Fibroblast of villous mesenchyme (primary cell): Measurements from ENCODE around the gene CCDC9B. TPM values are rescaled to one million over a fixed set of nuclear protein-coding genes. Genes with fewer than 3 reads are reported as not detected.
A peak's percentile ranks its signal among the peaks of the same experiment; 100 is the strongest.

Source experiments
- DNase-seq: peaks from one replicate; pipeline ENCODE4 v3.0.0-alpha.2; 2010; ENCODE audit warnings: low read depth
- H3K4me3 ChIP-seq: 2 replicates; pipeline ENCODE4 v1.5.1; 2011; ENCODE audit warnings: low read depth, mild to moderate bottlenecking, low read length
- total RNA-seq: library from RNA; depleted of rRNA; stranded (reverse); fragments of >200 nt; gene quantifications from 2 replicates; pipeline ENCODE4 v1.2.3, GENCODE V29; 2012
- TF ChIP-seq, protein P1 (sequence below): IDR thresholded peaks from 2 replicates; pipeline ENCODE4 v1.5.1; 2012; ENCODE audit warnings: low read depth, mild to moderate bottlenecking, low read length; ENCODE audit not compliant: insufficient read depth

Gene CCDC9B
- total RNA-seq, 1 donor: 35.4 TPM

DNA sequence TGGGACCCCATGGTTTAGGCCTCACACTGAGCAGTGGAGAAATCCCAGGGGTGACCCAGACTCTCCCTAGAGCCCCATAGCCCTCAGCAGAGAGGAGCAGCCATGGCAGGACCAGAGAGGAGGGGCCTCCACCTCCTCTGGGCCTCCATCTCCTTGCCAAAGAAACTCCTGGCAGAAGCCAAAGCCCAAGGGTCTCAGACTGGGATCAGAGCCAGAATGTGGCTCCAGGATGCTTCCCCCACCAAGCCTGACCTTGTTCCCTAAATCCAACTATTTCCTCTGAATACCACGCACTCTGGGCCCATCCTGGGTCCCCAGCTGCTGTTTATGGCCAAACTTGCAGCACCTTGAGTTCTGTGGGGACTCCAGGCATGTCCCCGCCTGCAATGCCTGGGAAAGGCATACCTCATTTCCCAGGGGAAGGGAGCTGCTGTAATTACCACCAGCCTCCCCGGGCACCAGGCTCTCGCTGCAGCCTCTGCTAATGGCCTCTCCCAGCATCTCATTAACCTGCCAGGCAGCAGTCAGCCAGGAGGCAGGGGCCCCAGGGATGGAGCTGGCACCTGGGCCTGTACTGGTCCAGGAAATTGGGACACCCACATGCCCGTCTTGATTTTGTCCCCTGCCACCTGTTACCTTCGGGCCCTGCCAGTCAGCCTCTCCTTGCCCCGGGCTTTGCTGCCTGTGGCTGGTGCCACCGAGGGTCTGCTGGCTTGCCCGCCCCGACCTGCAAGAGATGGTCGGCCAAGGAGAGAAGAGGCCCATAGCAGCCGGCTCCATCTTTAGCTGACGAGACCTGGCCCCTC lies 4.6 kb downstream of the CCDC9B start:
- TF ChIP-seq, protein P1, sequence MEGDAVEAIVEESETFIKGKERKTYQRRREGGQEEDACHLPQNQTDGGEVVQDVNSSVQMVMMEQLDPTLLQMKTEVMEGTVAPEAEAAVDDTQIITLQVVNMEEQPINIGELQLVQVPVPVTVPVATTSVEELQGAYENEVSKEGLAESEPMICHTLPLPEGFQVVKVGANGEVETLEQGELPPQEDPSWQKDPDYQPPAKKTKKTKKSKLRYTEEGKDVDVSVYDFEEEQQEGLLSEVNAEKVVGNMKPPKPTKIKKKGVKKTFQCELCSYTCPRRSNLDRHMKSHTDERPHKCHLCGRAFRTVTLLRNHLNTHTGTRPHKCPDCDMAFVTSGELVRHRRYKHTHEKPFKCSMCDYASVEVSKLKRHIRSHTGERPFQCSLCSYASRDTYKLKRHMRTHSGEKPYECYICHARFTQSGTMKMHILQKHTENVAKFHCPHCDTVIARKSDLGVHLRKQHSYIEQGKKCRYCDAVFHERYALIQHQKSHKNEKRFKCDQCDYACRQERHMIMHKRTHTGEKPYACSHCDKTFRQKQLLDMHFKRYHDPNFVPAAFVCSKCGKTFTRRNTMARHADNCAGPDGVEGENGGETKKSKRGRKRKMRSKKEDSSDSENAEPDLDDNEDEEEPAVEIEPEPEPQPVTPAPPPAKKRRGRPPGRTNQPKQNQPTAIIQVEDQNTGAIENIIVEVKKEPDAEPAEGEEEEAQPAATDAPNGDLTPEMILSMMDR: no peak
- H3K4me3 ChIP-seq: no peak overlapping the region
- DNase-seq: no peak

DNA sequence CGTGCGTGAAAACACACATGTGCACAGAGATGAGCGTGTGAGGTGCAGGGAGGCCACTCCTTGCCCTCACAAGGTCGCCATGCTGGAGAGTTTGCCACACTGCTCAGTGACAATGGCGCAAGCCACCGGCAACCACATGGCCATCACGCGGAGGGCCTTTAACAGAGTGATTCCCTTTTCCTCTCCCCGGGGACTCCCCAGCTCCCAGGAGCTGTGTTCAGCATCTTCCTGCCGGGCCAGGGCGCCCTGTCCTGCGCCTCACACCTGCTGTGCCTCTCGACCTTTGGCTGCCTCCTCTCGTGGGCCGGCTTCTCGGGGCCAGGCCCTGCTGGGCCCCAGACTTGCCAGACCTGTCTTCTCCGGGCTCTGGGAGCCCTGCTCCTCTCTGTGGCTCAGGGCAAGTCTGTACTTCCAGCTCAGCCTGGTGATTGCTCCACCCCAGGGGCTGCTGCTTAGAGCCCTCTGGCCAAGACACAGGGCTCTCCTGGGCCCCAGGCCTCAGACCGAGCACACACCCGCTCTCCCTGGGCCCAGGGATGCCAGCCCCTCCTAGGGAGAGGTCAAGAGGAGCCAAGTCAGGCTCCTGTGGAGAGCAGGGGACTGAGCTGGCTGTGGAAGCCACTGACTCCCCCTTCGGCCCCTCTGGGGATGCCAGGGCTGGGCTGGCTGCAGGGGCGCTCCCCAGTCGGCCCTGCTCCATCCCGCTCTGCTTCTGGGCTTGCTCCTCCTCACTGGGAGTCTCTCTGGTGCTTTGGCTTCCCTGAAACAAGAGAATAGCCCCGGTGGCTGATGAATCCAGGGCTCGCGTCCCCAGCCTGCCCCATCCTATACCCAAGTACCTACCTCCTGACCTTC lies 5.6 kb downstream of the CCDC9B start:
- H3K4me3 ChIP-seq: no peak overlapping the region
- TF ChIP-seq, protein P1: no peak
- DNase-seq: no peak

DNA sequence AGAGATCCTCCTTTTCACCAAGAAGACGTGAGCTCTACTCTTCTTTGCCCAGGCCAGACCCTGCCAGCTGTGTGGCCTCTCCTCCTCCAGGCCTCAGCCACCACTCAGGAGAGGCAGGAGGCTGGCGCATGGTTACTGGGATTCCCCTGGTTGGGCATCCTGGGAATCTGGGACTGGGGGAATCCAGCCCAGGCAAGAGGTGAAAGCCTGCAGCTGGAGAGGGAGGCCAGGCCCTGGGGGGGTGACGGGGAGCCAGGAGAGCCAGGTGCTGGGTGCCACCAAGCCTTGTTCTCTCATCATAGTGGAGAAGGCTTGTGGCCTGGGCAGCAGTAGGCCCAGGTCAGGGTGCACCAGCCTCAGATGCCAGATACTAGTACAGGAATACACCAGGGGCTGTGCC lies 6.2 kb downstream of the CCDC9B start:
- TF ChIP-seq, protein P1: no peak
- no peak for DNase-seq

DNA sequence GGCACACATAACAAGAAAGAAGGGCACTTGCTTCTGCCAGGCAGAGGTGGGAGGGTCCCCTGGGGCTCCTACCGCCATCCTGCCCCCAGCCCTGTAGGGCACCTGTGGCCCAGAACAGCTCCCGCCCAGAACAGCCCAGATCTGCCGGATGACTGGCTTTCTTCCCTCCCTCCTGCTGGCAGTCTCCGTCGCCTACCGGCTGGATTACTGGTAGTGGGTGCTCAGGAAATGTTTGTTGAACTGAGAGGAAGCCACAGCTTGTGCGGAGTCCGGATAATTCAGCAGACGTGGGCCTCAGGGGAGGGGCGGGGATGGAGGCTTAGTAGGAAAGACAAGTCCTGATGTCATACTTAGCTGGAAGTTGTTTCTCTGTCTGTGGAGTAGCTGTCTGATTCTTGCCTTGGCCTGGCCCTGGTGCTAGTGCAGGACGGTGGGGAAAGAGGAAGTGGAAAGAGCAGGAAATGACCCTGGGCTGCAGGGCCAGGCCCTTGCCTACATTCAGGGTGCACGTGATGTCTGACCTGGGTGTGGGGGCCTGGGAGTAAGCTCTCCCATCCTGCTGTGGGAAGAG lies 6.7 kb downstream of the CCDC9B start:
- TF ChIP-seq, protein P1: no peak
- peak; percentile 94 for DNase-seq
- no peak overlapping the region for H3K4me3 ChIP-seq

More for the DNA sequence above, 6.2 kb downstream of the CCDC9B start:
- no peak overlapping the region for H3K4me3 ChIP-seq

DNA sequence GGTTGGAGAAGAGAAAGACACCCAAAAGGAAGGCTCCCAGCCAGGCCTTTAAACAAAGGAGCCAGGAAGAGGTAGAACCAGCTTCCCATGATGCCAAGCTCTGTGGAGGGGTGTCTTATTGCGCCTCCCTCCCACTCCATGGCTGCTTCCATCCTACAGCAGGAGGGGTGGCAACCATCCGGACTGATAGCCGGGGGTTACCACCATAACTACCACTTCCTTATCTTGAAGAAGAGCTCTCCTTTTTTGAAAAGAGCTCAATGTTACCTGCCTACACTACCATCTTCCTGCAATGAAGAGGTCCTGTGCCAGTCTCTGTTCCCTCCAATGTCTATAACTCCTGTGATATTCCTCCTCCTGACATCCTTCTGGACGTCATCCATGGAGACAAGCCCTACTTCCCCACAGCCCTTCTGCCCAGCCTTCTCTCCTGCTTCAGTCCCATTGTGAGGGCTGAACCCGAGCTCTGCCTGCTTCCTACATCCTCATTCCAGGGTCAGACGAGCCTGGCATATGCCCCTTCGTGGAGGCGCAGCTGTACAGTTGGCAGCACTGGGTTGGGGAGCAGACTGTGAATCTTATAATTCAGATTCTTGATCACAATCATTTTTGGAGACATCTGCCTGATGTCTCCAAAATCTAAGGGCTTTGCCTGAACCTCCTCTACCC lies 8.5 kb downstream of the CCDC9B start:
- TF ChIP-seq, protein P1: no peak
- no peak for DNase-seq
- no peak overlapping the region for H3K4me3 ChIP-seq

DNA sequence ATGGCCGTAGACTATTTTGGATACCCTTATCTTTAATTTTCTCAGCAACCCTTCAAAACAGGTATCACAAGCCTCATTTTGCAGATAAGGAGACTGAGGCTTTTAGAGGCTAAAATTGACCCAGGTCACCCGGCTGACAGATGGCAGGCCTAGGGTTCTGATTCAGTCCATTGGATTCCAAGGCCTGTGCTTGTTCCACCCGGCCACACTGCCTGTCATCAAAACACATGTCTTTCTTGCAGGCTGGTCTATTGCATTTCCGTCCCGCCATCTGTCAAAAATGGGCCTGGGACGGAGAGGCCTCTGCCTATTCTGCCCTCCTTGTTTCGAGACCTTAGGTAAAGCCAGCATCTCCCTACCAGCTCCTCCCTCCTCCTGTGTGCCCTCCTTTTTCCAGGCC lies 9.1 kb downstream of the CCDC9B start:
- no peak overlapping the region for H3K4me3 ChIP-seq
- no peak for DNase-seq
- TF ChIP-seq, protein P1: no peak
